ENCODE measurements around the gene ANKRD29. TPM values are rescaled to one million over a fixed set of nuclear protein-coding genes. Genes with fewer than 3 reads are reported as not detected.

ANKRD29 gene
- total and polyA plus RNA-seq, 2 experiments from 2014 or later = 6.6 to 36.6 TPM

DNA sequence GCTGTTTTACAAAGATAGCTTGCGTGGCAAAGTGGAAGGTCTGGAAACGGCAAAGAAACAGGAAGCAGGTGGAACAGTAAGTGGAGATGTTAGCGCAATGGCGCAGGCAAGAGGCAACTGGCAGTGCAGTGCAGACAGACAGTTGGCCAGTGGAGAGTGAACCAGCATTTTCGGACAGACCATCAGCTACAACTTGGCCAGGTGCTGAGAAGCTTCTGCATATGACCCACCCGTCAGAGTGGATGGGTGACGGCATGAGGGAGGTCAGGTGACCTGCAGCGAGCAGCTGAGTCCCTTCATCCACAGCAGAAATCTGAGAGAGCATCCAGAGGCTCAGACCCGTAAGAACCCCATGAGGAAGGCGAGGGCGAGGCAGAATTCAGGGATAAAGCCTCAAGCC is 110.2 kb downstream of the ANKRD29 start (continued):
- TF ChIP-seq, protein P1, sequence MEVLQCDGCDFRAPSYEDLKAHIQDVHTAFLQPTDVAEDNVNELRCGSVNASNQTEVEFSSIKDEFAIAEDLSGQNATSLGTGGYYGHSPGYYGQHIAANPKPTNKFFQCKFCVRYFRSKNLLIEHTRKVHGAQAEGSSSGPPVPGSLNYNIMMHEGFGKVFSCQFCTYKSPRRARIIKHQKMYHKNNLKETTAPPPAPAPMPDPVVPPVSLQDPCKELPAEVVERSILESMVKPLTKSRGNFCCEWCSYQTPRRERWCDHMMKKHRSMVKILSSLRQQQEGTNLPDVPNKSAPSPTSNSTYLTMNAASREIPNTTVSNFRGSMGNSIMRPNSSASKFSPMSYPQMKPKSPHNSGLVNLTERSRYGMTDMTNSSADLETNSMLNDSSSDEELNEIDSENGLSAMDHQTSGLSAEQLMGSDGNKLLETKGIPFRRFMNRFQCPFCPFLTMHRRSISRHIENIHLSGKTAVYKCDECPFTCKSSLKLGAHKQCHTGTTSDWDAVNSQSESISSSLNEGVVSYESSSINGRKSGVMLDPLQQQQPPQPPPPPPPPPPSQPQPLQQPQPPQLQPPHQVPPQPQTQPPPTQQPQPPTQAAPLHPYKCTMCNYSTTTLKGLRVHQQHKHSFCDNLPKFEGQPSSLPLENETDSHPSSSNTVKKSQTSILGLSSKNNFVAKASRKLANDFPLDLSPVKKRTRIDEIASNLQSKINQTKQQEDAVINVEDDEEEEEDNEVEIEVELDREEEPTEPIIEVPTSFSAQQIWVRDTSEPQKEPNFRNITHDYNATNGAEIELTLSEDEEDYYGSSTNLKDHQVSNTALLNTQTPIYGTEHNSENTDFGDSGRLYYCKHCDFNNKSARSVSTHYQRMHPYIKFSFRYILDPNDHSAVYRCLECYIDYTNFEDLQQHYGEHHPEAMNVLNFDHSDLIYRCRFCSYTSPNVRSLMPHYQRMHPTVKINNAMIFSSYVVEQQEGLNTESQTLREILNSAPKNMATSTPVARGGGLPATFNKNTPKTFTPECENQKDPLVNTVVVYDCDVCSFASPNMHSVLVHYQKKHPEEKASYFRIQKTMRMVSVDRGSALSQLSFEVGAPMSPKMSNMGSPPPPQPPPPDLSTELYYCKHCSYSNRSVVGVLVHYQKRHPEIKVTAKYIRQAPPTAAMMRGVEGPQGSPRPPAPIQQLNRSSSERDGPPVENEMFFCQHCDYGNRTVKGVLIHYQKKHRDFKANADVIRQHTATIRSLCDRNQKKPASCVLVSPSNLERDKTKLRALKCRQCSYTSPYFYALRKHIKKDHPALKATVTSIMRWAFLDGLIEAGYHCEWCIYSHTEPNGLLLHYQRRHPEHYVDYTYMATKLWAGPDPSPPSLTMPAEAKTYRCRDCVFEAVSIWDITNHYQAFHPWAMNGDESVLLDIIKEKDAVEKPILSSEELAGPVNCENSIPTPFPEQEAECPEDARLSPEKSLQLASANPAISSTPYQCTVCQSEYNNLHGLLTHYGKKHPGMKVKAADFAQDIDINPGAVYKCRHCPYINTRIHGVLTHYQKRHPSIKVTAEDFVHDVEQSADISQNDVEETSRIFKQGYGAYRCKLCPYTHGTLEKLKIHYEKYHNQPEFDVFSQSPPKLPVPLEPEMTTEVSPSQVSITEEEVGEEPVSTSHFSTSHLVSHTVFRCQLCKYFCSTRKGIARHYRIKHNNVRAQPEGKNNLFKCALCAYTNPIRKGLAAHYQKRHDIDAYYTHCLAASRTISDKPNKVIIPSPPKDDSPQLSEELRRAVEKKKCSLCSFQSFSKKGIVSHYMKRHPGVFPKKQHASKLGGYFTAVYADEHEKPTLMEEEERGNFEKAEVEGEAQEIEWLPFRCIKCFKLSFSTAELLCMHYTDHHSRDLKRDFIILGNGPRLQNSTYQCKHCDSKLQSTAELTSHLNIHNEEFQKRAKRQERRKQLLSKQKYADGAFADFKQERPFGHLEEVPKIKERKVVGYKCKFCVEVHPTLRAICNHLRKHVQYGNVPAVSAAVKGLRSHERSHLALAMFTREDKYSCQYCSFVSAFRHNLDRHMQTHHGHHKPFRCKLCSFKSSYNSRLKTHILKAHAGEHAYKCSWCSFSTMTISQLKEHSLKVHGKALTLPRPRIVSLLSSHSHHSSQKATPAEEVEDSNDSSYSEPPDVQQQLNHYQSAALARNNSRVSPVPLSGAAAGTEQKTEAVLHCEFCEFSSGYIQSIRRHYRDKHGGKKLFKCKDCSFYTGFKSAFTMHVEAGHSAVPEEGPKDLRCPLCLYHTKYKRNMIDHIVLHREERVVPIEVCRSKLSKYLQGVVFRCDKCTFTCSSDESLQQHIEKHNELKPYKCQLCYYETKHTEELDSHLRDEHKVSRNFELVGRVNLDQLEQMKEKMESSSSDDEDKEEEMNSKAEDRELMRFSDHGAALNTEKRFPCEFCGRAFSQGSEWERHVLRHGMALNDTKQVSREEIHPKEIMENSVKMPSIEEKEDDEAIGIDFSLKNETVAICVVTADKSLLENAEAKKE (CRISPR knock-in tag; IDR thresholded peaks at IDR 0.05) = no peak
- no peak for TF ChIP-seq STAT1 (IDR thresholded peaks at IDR 0.05; ENCODE audit: unreplicated experiment)

DNA sequence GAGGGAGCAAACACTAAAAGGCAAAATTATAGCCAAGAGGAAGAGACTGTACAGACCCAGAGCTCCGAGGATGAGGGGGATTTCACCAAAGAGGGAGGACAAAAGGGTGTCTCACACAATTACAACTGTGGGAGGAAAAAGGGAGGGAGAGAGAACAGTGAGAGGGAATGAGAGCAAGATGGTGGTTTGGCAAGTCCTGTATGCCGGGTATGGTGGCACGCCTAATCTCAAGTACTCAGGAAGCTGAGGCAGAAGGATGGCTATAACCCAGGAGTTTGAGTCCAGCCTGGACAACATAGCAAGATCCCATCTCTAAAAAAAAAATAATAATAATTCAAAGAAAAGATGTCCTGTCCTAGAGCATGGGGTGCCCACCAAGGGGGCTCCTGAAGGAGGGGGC is 110.7 kb downstream of the ANKRD29 start:
- no peak overlapping the region for H2AFZ ChIP-seq
- no peaks in the 10 kb centered on the region for H3K9me3 Mint-ChIP-seq
- peaks cover 11% of the 10 kb centered on the region; the same call in 1 of the 2 replicates for H4K20me1 ChIP-seq (replicated peaks; ENCODE audit: insufficient read depth)
- no peak for TF ChIP-seq ZNF114 (CRISPR knock-in tag; IDR thresholded peaks at IDR 0.05)
- TF ChIP-seq, protein P2, sequence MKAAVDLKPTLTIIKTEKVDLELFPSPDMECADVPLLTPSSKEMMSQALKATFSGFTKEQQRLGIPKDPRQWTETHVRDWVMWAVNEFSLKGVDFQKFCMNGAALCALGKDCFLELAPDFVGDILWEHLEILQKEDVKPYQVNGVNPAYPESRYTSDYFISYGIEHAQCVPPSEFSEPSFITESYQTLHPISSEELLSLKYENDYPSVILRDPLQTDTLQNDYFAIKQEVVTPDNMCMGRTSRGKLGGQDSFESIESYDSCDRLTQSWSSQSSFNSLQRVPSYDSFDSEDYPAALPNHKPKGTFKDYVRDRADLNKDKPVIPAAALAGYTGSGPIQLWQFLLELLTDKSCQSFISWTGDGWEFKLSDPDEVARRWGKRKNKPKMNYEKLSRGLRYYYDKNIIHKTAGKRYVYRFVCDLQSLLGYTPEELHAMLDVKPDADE (IDR thresholded peaks at IDR 0.05) = no peak
- DNase-seq (ENCODE audit: low spot score) (no peak), ATAC-seq (no peak)
- no peaks in the 10 kb centered on the region for H3K4me1 Mint-ChIP-seq
- H3K4me1 ChIP-seq (ENCODE audit: insufficient read depth) = no peaks in the 10 kb centered on the region
- peaks cover 50% of the 10 kb centered on the region for H3K36me3 ChIP-seq (ENCODE audit: insufficient read depth)
- H3K79me2 ChIP-seq (replicated peaks; ENCODE audit: insufficient read depth) = no peaks in the 10 kb centered on the region; the same call in 1 of the 2 replicates
- H3K27ac Mint-ChIP-seq = no peak overlapping the region
- H3F3A ChIP-seq (replicated peaks; ENCODE audit: low read depth) = no peaks in the 10 kb centered on the region
- H3K36me3 Mint-ChIP-seq (ENCODE audit: low read depth) = peaks cover 43% of the 10 kb centered on the region
- H3K9me2 ChIP-seq (ENCODE audit: insufficient read depth) = no peaks in the 10 kb centered on the region
- no peak overlapping the region for H3K4me3 Mint-ChIP-seq
- peaks cover under 1% of the 10 kb centered on the region for H3K27me3 Mint-ChIP-seq (ENCODE audit: insufficient read depth, low read depth, poor library complexity)
- no peak overlapping the region for H3K4me3 ChIP-seq
- H3K27me3 ChIP-seq (ENCODE audit: insufficient read depth) = no peaks in the 10 kb centered on the region
- no peak overlapping the region for H3K4me2 ChIP-seq
- no peak overlapping the region for H3K27ac ChIP-seq (ENCODE audit: low read depth)
